ENCODE measurements around the gene MED29.
"Not testable (repeated sequence)": the region's sequence is repeated elsewhere in the genome, so short reads cannot be mapped to it uniquely, and the experiment has no call there.

The MED29 gene

GRCh38 chr19:39372047-39372802 is 19.0 kb upstream of the MED29 start:
- no peak for DNase-seq

GRCh38 chr19:39372941-39373340 is 18.2 kb upstream of the MED29 start:
- DNase-seq: no peak

- DNase-seq: no peak
These were observed 15.2 kb upstream of the MED29 start for GRCh38 chr19:39375929-39376328.

DNA sequence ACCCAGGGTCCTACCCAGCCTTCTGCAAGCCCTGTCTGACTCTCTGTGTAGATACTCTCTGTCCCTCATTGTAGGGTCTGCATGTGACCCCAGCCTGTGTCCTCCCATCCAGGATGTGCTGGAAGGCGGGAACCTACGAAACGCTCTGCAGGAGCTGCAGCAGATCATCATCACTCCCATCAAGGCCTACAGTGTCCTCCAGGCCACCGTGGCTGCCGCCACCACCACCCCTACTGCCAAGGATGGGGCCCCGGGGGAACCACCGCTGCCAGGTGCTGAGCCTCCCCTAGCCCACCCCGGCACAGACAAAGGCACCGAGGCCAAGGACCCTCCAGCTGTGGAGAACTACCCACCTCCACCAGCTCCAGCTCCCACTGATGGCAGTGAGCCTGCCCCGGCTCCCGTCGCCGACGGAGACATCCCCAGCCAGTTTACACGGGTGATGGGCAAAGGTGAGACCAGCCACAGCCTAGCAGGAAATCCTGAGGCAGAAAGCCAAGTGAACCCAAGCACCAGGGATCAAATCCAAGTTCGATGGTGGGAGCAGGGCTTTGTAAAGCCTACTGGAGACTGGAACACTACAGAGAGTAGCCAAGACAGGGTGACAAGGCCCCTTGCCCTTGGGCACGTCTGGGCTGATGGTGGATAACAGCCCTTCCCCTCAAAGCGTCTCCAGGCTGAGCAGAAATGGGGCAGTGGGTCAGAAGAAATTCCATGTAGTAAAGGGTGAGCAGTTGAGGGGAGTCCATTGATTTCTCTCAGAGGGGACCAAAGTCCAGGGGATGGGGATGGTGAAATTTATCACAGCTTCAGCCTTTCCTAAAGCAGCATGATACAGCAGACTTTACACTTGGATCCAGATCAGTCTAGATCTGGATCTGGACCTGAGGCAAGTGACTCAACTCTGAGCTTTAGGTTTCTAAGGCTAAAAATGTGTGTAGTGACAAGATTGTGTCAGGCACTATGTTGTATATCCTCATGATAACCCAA is 13.5 kb upstream of the MED29 start:
- DNase-seq: no peak

GRCh38 chr19:39379366-39379765 is 11.8 kb upstream of the MED29 start:
- not testable (repeated sequence) for DNase-seq

GRCh38 chr19:39379865-39380396 is 11.2 kb upstream of the MED29 start:
- no peak for DNase-seq

- no peak for DNase-seq
These were observed 10.4 kb upstream of the MED29 start for GRCh38 chr19:39380521-39381502.

DNA sequence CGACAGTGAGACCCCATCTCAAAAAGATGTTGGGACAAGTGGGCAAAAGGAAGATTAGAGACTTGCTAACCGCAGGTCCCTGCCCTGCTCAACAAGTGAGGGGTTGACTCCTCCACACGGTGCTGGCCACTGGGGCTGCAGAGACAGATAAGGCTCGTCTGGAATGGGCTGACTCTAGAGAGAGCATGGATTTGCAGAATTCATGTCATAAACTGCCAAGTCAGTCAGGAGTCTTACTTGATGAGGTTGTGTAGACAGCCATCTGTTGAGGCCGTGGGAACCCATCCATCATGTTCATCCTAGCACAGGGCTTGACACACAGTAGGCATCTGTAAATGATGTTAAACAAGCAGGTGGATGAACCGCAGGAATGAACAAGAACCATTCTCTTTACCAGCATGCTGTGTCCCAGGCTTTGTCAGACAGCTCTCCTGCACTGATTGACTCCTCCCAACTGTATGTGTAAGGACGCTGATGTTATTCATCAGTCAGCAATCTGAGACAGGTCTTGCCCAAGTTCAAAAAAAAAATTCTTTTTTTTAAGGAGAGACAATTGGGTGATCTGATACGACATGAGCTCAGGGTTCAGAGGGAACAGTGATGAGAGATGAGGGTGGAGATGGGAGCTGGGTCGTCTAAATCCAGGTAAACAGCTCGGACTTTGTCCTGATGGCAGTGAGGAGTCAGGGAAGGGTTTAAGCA is 9.1 kb upstream of the MED29 start:
- no peak for DNase-seq

- no peak for DNase-seq
These were observed 8.0 kb upstream of the MED29 start for GRCh38 chr19:39382991-39383828.

GRCh38 chr19:39384839-39385568 is 6.2 kb upstream of the MED29 start:
- no peak for DNase-seq

- DNase-seq: no peak
These were observed 5.4 kb upstream of the MED29 start for GRCh38 chr19:39385629-39386411.

GRCh38 chr19:39386557-39386956 is 4.6 kb upstream of the MED29 start:
- DNase-seq: no peak

GRCh38 chr19:39388657-39389056 is 2.5 kb upstream of the MED29 start:
- no peak for DNase-seq

- no peak for DNase-seq
These were observed 1.4 kb upstream of the MED29 start for GRCh38 chr19:39389631-39390414.

DNA sequence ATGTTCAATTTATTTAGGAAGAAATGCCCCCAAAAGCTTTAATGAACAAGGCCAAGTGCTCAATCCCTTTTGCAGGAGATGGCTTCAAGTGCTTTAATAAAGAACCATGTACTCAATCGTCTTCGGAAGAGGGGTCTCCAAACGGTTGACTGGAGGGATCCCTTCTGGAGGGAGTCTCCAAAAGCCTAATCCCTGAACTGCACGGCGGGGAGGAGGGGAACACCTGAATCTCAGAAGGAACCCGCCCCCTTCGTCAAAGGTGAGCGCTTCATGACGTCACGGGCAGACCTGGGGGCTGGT is 777 bp upstream of the MED29 start:
- DNase-seq: no peak

DNA sequence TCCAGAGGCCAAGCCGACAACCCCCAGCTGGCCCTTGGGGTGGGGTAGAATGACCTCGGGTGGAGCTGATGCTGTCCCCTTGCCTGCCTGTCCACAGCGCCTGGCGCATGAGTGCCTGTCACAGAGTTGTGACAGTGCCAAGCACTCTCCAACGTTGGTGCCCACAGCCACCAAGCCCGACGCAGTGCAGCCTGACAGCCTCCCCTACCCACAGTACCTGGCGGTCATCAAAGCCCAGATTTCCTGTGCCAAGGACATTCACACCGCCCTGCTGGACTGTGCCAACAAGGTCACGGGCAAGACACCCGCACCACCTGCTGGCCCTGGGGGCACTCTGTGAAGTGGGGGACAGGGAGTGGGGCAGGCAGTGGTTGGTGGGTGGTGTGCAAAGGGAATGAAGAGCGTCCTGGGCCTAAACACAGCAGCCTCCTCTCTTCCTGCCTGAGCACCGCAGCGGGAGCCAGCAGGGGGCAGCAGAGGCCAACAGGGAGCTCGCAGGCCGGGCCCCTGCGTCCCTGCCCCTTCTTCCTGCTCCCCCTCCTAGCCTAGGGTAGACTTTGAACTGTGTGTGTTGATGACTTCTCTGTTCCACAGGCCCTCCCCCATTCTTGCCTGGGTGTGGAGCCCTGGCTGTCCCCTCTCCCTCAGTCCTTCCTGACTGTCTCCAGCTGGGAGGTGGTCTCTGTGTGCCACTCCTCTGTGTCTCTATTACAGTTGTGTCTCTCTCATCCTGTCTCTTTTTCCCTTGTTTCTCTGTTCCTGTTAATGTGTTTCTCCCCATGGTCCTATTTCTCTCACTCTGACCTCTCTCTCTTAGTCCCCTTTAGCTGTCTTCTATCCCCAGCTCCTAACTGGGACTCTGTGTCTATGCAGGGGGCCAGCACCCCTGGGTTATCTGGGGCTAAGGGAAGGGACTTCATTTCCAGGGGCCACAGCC is 6.5 kb downstream of the MED29 start:
- peak; percentile 90 for DNase-seq

GRCh38 chr19:39398297-39398864 is 7.2 kb downstream of the MED29 start:
- peak; percentile 89 for DNase-seq
